Natural killer cell treated with Interleukin-12 subunit alpha and Interleukin-12 subunit beta and Interleukin-15 and Interleukin-18, amount 100 ng/mL, for 72 hours (primary cell): ENCODE data around the gene FGF22. TPM values are rescaled to one million over a fixed set of nuclear protein-coding genes. Genes with fewer than 3 reads are reported as not detected.

Experiments used
- ATAC-seq, 2 donors: fragments of 150-1000 bp; cut with Tn5 transposase in 1 of 2; sonication (Bioruptor Pico), chemical (Tn5 transposase) in 1 of 2; 2 replicates each; pipeline ENCODE4 v1.10.0; 2021
- DNase-seq: peaks from one replicate; pipeline ENCODE4 v3.0.0; 2022; ENCODE audit warnings: low spot score
- H3K27ac Mint-ChIP-seq, 2 donors: 1 replicate in 1 of 2; 2 replicates in 1 of 2; pipeline ENCODE4 v1.8.0; 2022; ENCODE audit warnings: mixed read lengths in 2 of 2, mild to moderate bottlenecking in 1 of 2, moderate library complexity in 1 of 2
- H3K27me3 Mint-ChIP-seq, 2 donors: 1 replicate in 1 of 2; 2 replicates in 1 of 2; pipeline ENCODE4 v1.8.0; 2022; ENCODE audit warnings: mixed read lengths in 2 of 2
- H3K36me3 Mint-ChIP-seq: one replicate; pipeline ENCODE4 v1.8.0; 2022; ENCODE audit warnings: mixed read lengths
- H3K4me1 Mint-ChIP-seq, 2 donors: 1 replicate in 1 of 2; 2 replicates in 1 of 2; pipeline ENCODE4 v1.8.0; 2022; ENCODE audit warnings: low read depth in 2 of 2, mixed read lengths in 2 of 2, mild to moderate bottlenecking in 1 of 2
- H3K4me3 Mint-ChIP-seq: one replicate; pipeline ENCODE4 v1.8.0; 2022; ENCODE audit warnings: mixed read lengths
- H3K9me3 Mint-ChIP-seq: 2 replicates; pipeline ENCODE4 v1.8.0; 2022; ENCODE audit warnings: mixed read lengths
- total RNA-seq, 2 donors: library from RNA; stranded (reverse); gene quantifications; one replicate each; pipeline ENCODE4 v1.2.3, GENCODE V29; 2022

FGF22 gene
- not detected for total RNA-seq

DNA sequence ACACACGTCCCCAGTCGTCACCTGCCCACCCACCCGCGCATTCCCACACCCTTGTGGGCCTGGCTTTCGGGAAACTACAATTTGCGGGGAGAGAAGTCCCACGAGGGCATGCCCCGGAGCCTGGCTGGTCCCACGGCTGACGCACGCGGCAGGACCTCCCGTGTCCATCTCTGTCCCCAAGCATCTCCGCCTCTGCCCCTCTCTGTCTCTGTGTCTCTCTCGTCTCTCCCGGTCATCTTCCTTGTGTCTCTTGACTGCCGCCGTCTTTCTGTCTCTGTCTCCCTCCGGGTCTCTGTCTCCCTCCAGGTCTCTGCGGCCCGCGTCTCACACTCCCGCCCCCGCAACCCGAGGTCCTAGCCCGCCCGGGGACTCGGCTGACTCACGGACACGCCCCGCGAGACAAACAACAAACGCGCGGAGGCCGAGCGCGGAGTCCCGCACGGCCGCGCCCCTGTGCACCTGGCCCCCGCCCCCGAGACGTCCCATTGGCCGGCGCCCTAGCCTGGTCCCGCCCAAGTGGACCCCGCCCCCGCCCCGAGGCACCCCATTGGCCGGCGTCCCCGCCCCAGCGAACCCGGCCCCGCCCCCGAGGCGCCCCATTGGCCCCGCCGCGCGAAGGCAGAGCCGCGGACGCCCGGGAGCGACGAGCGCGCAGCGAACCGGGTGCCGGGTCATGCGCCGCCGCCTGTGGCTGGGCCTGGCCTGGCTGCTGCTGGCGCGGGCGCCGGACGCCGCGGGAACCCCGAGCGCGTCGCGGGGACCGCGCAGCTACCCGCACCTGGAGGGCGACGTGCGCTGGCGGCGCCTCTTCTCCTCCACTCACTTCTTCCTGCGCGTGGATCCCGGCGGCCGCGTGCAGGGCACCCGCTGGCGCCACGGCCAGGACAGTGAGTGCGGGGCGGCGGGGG is at the start of gene FGF22:
TSS of gene FGF22 (plus strand) at position 627 of the 908 bp plus-strand sequence. CDS start at position 674, 47 bp downstream.
- Mint-ChIP-seq H3K4me1 (peaks cover 6 to 10% of the 10 kb centered on the region in 2 donors), H3K27me3 (no peaks in the 10 kb centered on the region), H3K36me3 (no peaks in the 10 kb centered on the region), H3K27ac (peak within 1 kb of the TSS in 1 of 2 donors; percentile 60), H3K9me3 (no peaks in the 10 kb centered on the region), H3K4me3 (peak within 1 kb of the TSS; percentile 80)
- DNase-seq, result peak; percentile 96
- peak; percentile 97 to 98 for ATAC-seq

DNA sequence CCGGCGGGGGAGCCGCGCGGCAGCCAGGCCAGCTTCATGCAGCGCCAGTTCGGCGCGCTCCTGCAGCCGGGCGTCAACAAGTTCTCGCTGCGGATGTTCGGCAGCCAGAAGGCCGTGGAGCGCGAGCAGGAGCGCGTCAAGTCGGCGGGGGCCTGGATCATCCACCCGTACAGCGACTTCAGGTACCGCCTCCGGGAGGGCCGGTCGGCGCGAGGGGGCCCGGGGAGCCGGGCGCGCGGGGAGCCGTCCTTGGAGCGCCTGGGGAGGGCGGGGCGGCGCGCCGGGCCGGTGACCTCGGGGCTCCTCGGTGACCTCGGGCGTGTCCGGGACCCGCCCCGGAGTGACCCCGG is 49.3 kb upstream of the FGF22 start:
- no peak overlapping the region for H3K27ac Mint-ChIP-seq

DNA sequence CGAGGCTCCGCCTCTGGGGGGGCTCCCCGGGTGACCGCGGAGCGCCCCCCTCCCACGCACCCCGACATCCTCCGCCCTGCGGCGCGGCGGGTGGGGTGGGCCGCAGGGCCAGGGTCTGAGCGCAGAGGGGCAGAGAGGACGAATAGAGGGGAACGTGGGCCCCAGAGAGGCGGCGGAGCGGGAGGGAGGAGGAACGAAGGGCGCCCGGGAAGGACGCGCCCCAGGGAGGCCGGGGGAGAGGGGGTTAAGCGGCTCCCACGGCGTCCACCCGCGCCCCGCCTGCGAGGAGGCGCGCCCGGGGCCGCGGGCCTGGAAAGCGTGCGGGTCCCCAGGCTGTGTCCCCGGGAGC is 49.0 kb upstream of the FGF22 start:
- H3K4me3 Mint-ChIP-seq, result no peak overlapping the region

More for the DNA sequence above, 49.3 kb upstream of the FGF22 start:
- DNase-seq (no peak), ATAC-seq (peak; percentile 10 to 40)
- Mint-ChIP-seq H3K4me3 (no peak overlapping the region), H3K36me3 (no peaks in the 10 kb centered on the region), H3K9me3 (no peaks in the 10 kb centered on the region), H3K4me1 (no peaks in the 10 kb centered on the region), H3K27me3 (peaks cover 0 to 3% of the 10 kb centered on the region in 2 donors)

DNA sequence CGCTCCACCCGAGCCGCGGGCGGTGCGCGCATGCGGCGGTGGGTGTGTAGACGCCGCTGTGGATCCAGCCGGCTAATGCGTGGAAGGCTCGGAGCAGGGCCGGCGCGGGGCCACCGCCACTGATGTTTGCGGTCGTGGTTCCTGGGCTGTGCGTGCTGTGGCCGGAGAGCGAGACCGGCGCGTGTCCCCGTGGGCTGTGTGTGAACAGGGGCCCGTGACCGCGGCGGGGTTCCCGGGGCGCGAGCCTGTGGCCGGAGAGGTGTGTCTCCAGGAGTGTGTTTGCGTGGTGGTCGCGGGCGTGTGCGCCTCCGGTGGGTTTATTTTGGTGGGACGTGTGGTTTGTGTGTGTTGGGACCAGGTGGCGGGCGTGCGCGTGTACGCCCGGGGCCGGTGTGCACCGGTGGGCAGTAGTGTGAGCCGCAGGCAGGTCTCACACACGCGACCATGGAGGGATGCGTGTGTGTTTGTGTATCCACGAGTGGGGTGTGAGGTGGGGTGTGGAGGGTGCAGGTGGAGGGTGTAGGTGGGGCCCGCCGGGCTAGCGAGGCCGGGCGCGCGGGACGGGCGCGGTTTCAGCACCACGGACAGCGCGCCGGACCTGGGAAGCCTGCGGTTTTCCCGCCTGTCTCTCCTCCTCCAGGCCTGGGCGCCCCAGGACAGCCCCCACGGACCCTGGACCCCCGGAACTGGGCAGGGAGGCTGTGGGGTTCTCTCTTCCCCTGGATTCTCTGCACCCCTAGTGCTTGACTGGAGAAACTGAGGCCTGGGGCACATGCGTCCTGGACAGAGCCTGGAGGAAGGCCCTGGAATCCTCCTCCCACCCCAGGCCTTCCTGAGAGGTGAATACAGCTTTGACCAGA is 48.4 kb upstream of the FGF22 start:
- Mint-ChIP-seq H3K36me3 (no peaks in the 10 kb centered on the region), H3K4me3 (no peak overlapping the region), H3K4me1 (no peaks in the 10 kb centered on the region), H3K27me3 (peaks cover 0 to 3% of the 10 kb centered on the region in 2 donors), H3K27ac (no peak overlapping the region), H3K9me3 (no peaks in the 10 kb centered on the region)
- ATAC-seq (no peak), DNase-seq (no peak)

More for the DNA sequence above, 49.0 kb upstream of the FGF22 start:
- Mint-ChIP-seq H3K27ac (no peak overlapping the region), H3K9me3 (no peaks in the 10 kb centered on the region), H3K4me1 (no peaks in the 10 kb centered on the region), H3K36me3 (no peaks in the 10 kb centered on the region), H3K27me3 (peaks cover 0 to 3% of the 10 kb centered on the region in 2 donors)
- ATAC-seq (no peak), DNase-seq (no peak)

DNA sequence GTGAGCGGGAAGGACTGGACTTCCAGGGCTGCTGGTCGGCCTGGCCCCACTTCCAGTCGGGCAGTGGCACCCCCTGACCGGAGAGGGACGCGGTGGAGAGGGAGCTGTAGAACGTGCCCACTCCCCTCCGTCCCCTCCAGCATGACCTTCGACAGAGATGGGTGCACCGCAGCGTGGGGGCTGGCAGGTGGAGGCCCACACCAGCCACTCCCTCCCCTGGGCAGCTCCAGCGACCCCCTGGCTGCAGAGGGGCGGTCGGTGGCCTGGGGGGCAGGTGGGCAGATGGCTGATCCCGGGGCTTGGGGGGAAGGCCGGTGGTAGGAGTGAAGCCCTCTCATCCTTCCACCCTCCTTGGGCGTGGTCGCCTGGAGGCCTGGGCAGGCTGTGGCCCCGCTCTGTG is 47.6 kb upstream of the FGF22 start:
- Mint-ChIP-seq H3K27me3 (peaks cover 0 to 3% of the 10 kb centered on the region in 2 donors), H3K4me1 (no peaks in the 10 kb centered on the region), H3K9me3 (no peaks in the 10 kb centered on the region), H3K36me3 (no peaks in the 10 kb centered on the region), H3K4me3 (no peak overlapping the region), H3K27ac (no peak overlapping the region)
- no peak for ATAC-seq
- DNase-seq, result no peak

DNA sequence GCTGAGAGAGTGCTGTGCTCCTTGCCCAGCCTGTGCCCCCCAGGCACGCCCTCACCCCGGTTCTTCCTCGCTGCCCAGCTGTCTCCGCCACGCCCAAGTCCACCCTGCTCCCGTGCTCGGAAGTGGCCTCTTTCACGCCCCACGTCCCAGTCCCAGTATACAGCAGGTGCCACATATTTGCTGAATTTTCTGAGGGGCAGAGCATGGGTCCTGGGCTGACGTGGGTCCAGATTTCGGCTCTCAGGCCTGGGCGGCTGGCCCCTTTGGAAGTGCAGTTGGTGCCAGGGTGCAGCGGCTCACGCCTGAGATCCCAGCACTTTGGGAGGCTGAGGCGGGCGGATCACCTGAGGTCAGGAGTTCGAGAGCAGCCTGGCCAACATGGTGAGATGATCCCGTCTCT is 46.6 kb upstream of the FGF22 start:
- ATAC-seq (no peak), DNase-seq (no peak)
- Mint-ChIP-seq H3K27me3 (peaks cover 0 to 3% of the 10 kb centered on the region in 2 donors), H3K27ac (no peak overlapping the region), H3K36me3 (no peaks in the 10 kb centered on the region), H3K9me3 (no peaks in the 10 kb centered on the region), H3K4me1 (no peaks in the 10 kb centered on the region), H3K4me3 (no peak overlapping the region)

DNA sequence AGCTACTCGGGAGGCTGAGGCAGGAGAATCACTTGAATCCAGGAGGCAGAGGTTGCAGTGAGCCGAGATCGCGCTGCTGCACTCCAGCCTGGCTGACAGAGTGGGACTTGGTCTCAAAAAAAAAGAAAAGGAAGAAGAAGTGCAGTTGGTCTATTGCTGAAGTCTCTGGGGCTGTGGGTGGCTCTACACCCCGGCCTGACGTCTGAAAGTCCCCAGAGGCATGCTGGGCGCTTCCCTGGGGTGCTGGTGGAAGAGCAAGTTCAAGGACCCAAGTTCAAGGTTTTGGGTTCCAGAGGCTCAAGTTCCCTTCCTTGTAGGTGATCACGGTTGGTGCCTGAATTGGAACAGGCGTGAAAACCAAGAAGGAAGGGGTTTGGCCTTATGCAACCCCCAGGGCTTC is 46.2 kb upstream of the FGF22 start:
- DNase-seq, result no peak
- Mint-ChIP-seq H3K4me1 (no peaks in the 10 kb centered on the region), H3K27me3 (peaks cover 0 to 3% of the 10 kb centered on the region in 2 donors), H3K9me3 (no peaks in the 10 kb centered on the region), H3K36me3 (no peaks in the 10 kb centered on the region), H3K27ac (no peak overlapping the region), H3K4me3 (no peak overlapping the region)
- no peak for ATAC-seq

DNA sequence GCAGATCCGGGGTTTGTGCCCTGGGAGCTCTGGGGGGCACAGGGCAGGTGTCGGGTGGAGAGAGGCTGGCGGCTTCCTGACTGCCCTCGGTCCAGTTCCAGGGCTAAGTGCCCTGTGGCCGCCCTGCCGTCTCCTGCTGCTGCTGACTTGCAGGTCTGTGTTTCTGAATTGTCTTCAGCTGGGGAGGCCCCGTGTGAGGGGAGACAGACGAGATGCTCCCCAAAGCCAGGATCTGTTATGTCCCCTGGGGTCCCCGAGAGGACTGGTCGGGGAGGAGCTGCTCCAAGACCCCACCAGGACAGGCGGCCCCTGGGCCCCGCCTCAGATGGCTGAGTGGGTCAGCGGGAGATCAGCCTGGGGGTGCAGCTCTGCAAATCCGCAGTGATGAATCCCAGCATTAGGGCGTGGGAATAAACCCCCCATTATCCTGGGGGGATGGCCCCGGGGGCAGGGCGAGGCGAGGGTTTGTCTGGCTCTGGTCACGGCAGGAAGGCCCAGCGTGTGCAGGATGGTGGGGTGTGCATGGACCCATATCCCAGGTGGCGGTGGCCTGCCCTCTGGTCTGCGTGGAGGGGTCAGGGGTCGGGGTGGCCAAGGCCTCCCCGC is 45.3 kb upstream of the FGF22 start:
- DNase-seq (no peak), ATAC-seq (no peak)
- Mint-ChIP-seq H3K9me3 (no peaks in the 10 kb centered on the region), H3K36me3 (no peaks in the 10 kb centered on the region), H3K4me1 (no peaks in the 10 kb centered on the region), H3K4me3 (no peak overlapping the region), H3K27me3 (peaks cover 0 to 3% of the 10 kb centered on the region in 2 donors), H3K27ac (no peak overlapping the region)

DNA sequence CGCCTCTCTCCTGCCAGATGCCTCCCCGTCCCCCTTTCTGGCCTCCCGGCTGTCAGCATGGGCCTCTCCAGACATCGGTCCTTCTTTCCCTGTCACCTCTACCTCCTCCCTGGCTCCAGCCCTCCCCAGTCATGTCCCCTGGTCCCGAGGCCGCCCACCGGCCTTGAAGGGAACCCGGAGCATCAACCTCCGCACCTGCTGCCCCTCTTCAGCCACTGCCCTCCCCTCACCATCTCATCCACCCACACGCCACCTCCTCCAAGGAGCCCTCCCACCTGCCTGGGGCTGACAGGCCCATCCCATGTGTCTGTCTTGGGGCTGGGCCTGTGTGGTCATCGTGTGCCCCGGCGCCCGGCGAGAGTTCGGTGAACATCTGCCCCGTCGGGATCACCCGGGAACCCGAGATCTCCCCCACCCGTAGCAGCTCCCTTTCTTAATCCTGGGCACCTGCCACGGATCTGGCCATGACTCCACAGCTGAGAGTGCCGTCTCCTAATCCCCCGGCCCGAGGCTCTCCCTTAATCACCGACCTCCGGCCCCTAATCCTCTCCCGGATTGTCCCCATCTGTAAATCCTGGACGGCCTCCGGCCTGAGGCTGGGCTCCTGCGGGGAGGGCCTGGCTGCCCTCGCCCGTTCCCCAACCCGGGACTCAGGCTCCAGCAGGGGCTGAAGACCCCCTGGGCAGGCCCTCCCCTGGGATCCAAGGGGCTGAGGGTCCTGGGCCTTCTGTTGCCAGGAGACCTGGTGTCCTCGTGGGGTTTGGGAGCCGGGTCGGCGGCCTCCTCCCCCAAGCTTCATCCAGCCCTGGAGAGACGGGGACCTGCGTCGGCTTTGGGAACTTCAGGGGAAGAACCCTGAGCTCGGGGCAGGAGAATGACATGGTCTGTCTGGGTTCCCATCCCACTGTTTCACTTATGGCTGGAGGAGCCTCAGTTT is 44.1 kb upstream of the FGF22 start:
- H3K9me3 Mint-ChIP-seq, result no peaks in the 10 kb centered on the region
- no peak for DNase-seq
- H3K27ac Mint-ChIP-seq, result no peak overlapping the region
- H3K36me3 Mint-ChIP-seq, result no peaks in the 10 kb centered on the region
- no peaks in the 10 kb centered on the region for H3K4me1 Mint-ChIP-seq
- peaks cover 0 to 3% of the 10 kb centered on the region in 2 donors for H3K27me3 Mint-ChIP-seq
- ATAC-seq, result no peak
- no peak overlapping the region for H3K4me3 Mint-ChIP-seq

DNA sequence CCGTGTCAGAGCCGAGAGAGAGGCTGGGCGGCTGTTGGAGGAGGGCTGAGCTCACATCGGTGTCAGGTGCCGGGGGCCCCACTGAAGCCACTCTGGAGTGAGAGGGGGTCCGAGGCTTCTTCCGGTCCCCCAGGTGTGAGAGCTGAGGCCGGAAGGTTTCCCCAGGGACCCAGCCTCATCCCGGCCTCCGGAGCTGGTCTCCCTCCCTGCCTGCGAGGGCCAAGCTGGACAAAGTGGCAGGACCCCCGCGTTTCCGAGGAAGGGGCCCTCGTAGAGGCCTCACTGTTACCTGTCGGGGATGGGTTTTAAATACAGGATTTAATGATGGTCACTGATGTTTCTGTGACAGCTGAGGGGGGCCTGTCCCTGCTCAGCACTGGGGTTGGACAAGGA is 43.4 kb upstream of the FGF22 start:
- H3K4me3 Mint-ChIP-seq, result no peak overlapping the region
- no peak for ATAC-seq
- peaks cover 0 to 1% of the 10 kb centered on the region in 2 donors for H3K27me3 Mint-ChIP-seq
- H3K4me1 Mint-ChIP-seq, result no peaks in the 10 kb centered on the region
- no peak overlapping the region for H3K27ac Mint-ChIP-seq
- H3K9me3 Mint-ChIP-seq, result no peaks in the 10 kb centered on the region
- no peak for DNase-seq
- H3K36me3 Mint-ChIP-seq, result no peaks in the 10 kb centered on the region

DNA sequence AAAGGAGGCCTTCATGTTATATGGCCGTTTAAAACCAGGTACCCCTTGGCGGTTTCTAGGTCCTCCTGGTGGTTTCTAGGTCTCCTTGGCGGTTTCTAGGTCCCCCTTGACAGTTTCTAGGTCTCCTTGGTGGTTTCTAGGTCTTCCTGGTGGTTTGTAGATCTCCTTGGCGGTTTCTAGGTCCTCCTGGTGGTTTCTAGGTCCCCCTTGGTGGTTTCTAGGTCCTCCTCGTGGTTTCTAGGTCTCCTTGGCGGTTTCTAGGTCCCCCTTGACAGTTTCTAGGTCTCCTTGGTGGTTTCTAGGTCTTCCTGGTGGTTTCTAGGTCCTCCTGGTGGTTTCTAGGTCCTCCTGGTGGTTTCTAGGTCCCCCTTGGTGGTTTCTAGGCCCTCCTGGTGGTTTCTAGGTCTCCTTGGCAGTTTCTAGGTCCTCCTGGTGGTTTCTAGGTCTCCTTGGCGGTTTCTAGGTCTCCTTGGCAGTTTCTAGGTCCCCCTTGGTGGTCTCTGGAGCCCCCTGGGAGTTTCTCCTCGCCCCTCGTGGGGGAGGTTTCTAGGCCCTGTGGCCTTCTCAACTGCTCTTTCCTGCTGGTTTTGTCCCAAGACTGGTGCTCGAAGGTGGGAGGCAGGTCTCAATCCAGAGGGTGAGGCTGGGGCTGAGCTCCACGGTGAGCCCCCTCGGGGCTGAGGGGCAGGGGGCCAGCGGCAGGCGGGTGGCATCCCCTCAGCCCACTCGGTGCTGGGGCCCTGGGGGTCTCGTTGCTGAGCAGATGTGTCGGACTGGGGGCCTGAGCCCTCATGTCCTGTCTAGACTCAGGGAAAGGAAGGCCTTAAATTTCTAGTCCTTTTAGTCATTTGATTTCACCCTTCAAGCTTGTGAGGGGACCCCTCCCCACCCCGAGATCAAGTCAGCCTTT is 42.0 kb upstream of the FGF22 start:
- DNase-seq (no peak), ATAC-seq (no peak)
- H3K9me3 Mint-ChIP-seq, result no peaks in the 10 kb centered on the region
- H3K4me3 Mint-ChIP-seq, result no peak overlapping the region
- H3K27me3 Mint-ChIP-seq, result no peaks in the 10 kb centered on the region
- H3K4me1 Mint-ChIP-seq, result peaks cover 0 to 4% of the 10 kb centered on the region in 2 donors
- no peak overlapping the region for H3K27ac Mint-ChIP-seq
- H3K36me3 Mint-ChIP-seq, result no peaks in the 10 kb centered on the region

DNA sequence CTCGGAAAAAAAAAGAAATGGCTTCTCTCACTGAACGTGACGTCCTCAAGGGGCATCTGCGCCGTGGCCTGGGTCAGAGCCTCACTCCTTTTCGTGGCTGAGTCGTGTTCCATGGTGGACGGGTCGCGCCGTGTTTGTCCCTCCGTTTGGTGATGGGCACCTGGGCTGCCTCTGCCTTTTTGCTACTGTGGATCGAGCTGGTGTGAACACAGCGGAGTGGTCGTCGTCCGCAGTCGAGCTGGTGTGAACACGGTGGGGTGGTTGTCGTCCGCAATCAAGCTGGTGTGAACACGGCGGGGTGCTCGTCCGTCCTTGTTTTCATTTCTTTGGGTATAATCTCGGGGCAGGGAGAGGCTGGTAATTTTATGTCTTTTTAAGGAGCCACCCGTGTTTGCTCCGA is 38.4 kb upstream of the FGF22 start:
- Mint-ChIP-seq H3K36me3 (no peaks in the 10 kb centered on the region), H3K9me3 (no peaks in the 10 kb centered on the region), H3K27ac (no peak overlapping the region), H3K4me1 (peaks cover 0 to 4% of the 10 kb centered on the region in 2 donors), H3K27me3 (no peaks in the 10 kb centered on the region), H3K4me3 (no peak overlapping the region)
- DNase-seq (no peak), ATAC-seq (no peak)
